Karpas-422 (cell line): Measurements from ENCODE around the gene TBC1D10A. TPM values are rescaled to one million over a fixed set of nuclear protein-coding genes. Genes with fewer than 3 reads are reported as not detected.

Experiments
- DNase-seq: peaks from one replicate; pipeline ENCODE4 v3.0.0-alpha.2; 2015
- H2AFZ ChIP-seq: fragments of 200-600 bp; sonication (generic); 2 replicates; pipeline ENCODE4 v1.6.1; 2014; ENCODE audit warnings: antibody characterized with exemption, low read length, mixed read lengths
- H3K27ac ChIP-seq: fragments of 200-600 bp; sonication (generic); 2 replicates; pipeline ENCODE4 v1.5.1; 2014; ENCODE audit warnings: mild to moderate bottlenecking, low read length, moderate library complexity
- H3K27me3 ChIP-seq: fragments of 200-600 bp; sonication (generic); 2 replicates; pipeline ENCODE4 v1.6.1; 2014; ENCODE audit warnings: low read length, mixed read lengths
- H3K36me3 ChIP-seq: fragments of 200-600 bp; sonication (generic); 2 replicates; pipeline ENCODE4 v1.6.1; 2014; ENCODE audit warnings: low read length, mixed read lengths; ENCODE audit not compliant: insufficient read depth
- H3K4me1 ChIP-seq: fragments of 200-600 bp; sonication (generic); 2 replicates; pipeline ENCODE4 v1.6.1; 2014; ENCODE audit warnings: mild to moderate bottlenecking, low read length, mixed read lengths
- H3K4me2 ChIP-seq: fragments of 200-600 bp; sonication (generic); 2 replicates; pipeline ENCODE4 v1.6.1; 2014; ENCODE audit warnings: low read length, low read depth, mild to moderate bottlenecking; ENCODE audit not compliant: poor library complexity, severe bottlenecking
- H3K4me3 ChIP-seq: fragments of 200-600 bp; sonication (generic); 2 replicates; pipeline ENCODE4 v1.5.1; 2014; ENCODE audit warnings: mild to moderate bottlenecking, antibody characterized with exemption, low read length, mixed read lengths
- H3K79me2 ChIP-seq: fragments of 200-600 bp; sonication (generic); 2 replicates; pipeline ENCODE4 v1.6.1; 2014; ENCODE audit warnings: mild to moderate bottlenecking, low read length, mixed read lengths
- H3K9ac ChIP-seq: fragments of 200-600 bp; sonication (generic); 2 replicates; pipeline ENCODE4 v1.6.0; 2014; ENCODE audit warnings: low read length
- H3K9me2 ChIP-seq: fragments of 200-600 bp; sonication (generic), shearing (Covaris generic); replicated peaks from 2 replicates; pipeline ENCODE4 v1.6.0; 2014; ENCODE audit warnings: mild to moderate bottlenecking, low read length, moderate library complexity; ENCODE audit not compliant: insufficient read depth
- H3K9me3 ChIP-seq: fragments of 300-700, 200-600 bp; sonication (generic); 2 replicates; pipeline ENCODE4 v1.6.1; 2014; ENCODE audit warnings: low read length, mixed read lengths
- H4K20me1 ChIP-seq: fragments of 200-600 bp; sonication (generic); 2 replicates; pipeline ENCODE4 v1.6.1; 2014; ENCODE audit warnings: mild to moderate bottlenecking, antibody characterized with exemption, low read length, low read depth; ENCODE audit not compliant: insufficient read depth
- total RNA-seq: library from RNA; depleted of rRNA; stranded (reverse); fragments of >200 nt; shearing (Covaris generic); gene quantifications from 2 replicates; pipeline ENCODE4 v1.2.3, GENCODE V29; 2014; ENCODE audit warnings: low replicate concordance

Gene TBC1D10A
- total RNA-seq, 1 experiment from 2014 or later = 7.6 TPM

- Histone ChIP-seq H3K27ac (no peak overlapping the region), H3K27me3 (no peaks in the 10 kb centered on the region), H3K4me2 (no peak overlapping the region), H3K36me3 (no peaks in the 10 kb centered on the region), H3K79me2 (no peaks in the 10 kb centered on the region), H3K9me2 (no peaks in the 10 kb centered on the region), H3K4me3 (no peak overlapping the region), H3K4me1 (no peaks in the 10 kb centered on the region), H2AFZ (no peak overlapping the region), H4K20me1 (no peaks in the 10 kb centered on the region), H3K9me3 (no peaks in the 10 kb centered on the region), H3K9ac (no peak overlapping the region)
- no peak for DNase-seq
These were observed 41.7 kb upstream of the TBC1D10A start for GRCh38 chr22:30368420-30368819.

- H3K4me3 ChIP-seq = no peak overlapping the region
These were observed 39.1 kb upstream of the TBC1D10A start for GRCh38 chr22:30365891-30366290.

GRCh38 chr22:30362651-30363281 is 36.0 kb upstream of the TBC1D10A start:
- no peak for DNase-seq
- no peaks in the 10 kb centered on the region for H3K36me3 ChIP-seq
- H2AFZ ChIP-seq = no peak overlapping the region
- no peaks in the 10 kb centered on the region for H4K20me1 ChIP-seq
- H3K4me2 ChIP-seq = no peak overlapping the region
- H3K9ac ChIP-seq = no peak overlapping the region
- no peaks in the 10 kb centered on the region for H3K9me2 ChIP-seq
- H3K79me2 ChIP-seq = no peaks in the 10 kb centered on the region
- no peaks in the 10 kb centered on the region for H3K9me3 ChIP-seq
- no peaks in the 10 kb centered on the region for H3K27me3 ChIP-seq
- no peak overlapping the region for H3K4me3 ChIP-seq
- no peak overlapping the region for H3K27ac ChIP-seq
- peaks cover 6% of the 10 kb centered on the region; the same call in 1 of the 2 replicates for H3K4me1 ChIP-seq

More at GRCh38 chr22:30365891-30366290, 39.1 kb upstream of the TBC1D10A start:
- Histone ChIP-seq H3K27ac (no peak overlapping the region), H3K9me3 (no peaks in the 10 kb centered on the region), H3K9ac (no peak overlapping the region), H4K20me1 (no peaks in the 10 kb centered on the region), H3K27me3 (no peaks in the 10 kb centered on the region), H3K36me3 (no peaks in the 10 kb centered on the region), H3K4me1 (peaks cover 6% of the 10 kb centered on the region; the same call in 1 of the 2 replicates), H3K4me2 (no peak overlapping the region), H3K9me2 (no peaks in the 10 kb centered on the region), H2AFZ (no peak overlapping the region), H3K79me2 (no peaks in the 10 kb centered on the region)
- DNase-seq = no peak

- Histone ChIP-seq H3K27me3 (no peaks in the 10 kb centered on the region), H4K20me1 (no peaks in the 10 kb centered on the region), H3K9me3 (no peaks in the 10 kb centered on the region), H3K4me2 (no peak overlapping the region), H3K79me2 (no peaks in the 10 kb centered on the region), H2AFZ (no peak overlapping the region), H3K4me1 (peaks cover 9% of the 10 kb centered on the region), H3K4me3 (no peak overlapping the region), H3K27ac (no peak overlapping the region), H3K9ac (no peak overlapping the region), H3K36me3 (no peaks in the 10 kb centered on the region), H3K9me2 (no peaks in the 10 kb centered on the region)
- no peak for DNase-seq
These were observed 35.3 kb upstream of the TBC1D10A start for GRCh38 chr22:30361916-30362650.

- DNase-seq = no peak
- Histone ChIP-seq H3K9me2 (no peaks in the 10 kb centered on the region), H4K20me1 (peaks cover 25% of the 10 kb centered on the region), H3K4me3 (no peak overlapping the region), H3K27me3 (no peaks in the 10 kb centered on the region), H3K36me3 (0 out of 2 replicates have a peak, but pooled peaks cover 5% of the 10 kb centered on the region), H3K79me2 (peaks cover 31% of the 10 kb centered on the region), H3K9me3 (no peaks in the 10 kb centered on the region), H2AFZ (no peak overlapping the region), H3K4me2 (no peak overlapping the region), H3K4me1 (peaks cover 29% of the 10 kb centered on the region), H3K27ac (no peak overlapping the region), H3K9ac (no peak overlapping the region)
These were observed 31.8 kb upstream of the TBC1D10A start for GRCh38 chr22:30358541-30358940.

GRCh38 chr22:30357650-30358215 is 31.0 kb upstream of the TBC1D10A start:
- Histone ChIP-seq H3K4me2 (peak overlapping the region; percentile 82), H3K79me2 (peaks cover 37% of the 10 kb centered on the region), H2AFZ (no peak overlapping the region), H3K27ac (no peak overlapping the region), H3K4me1 (peaks cover 27% of the 10 kb centered on the region), H3K9me3 (no peaks in the 10 kb centered on the region), H3K9me2 (no peaks in the 10 kb centered on the region), H3K4me3 (no peak overlapping the region), H3K36me3 (0 out of 2 replicates have a peak, but pooled peaks cover 6% of the 10 kb centered on the region), H4K20me1 (peaks cover 25% of the 10 kb centered on the region), H3K9ac (no peak overlapping the region), H3K27me3 (no peaks in the 10 kb centered on the region)
- no peak for DNase-seq

- Histone ChIP-seq H3K27ac (no peak overlapping the region), H2AFZ (peak overlapping the region; percentile 91)
These were observed 30.5 kb upstream of the TBC1D10A start for GRCh38 chr22:30357236-30357570.

More at GRCh38 chr22:30357236-30357570, 30.5 kb upstream of the TBC1D10A start:
- Histone ChIP-seq H3K4me1 (peaks cover 23% of the 10 kb centered on the region), H3K9ac (peak overlapping the region; percentile 90), H3K9me2 (no peaks in the 10 kb centered on the region), H3K4me3 (peak overlapping the region; percentile 91), H3K27me3 (no peaks in the 10 kb centered on the region), H3K36me3 (peaks cover 12% of the 10 kb centered on the region; the same call in 1 of the 2 replicates), H3K79me2 (peaks cover 42% of the 10 kb centered on the region), H3K4me2 (peak overlapping the region; percentile 82), H4K20me1 (peaks cover 25% of the 10 kb centered on the region), H3K9me3 (no peaks in the 10 kb centered on the region)
- DNase-seq = no peak
